ENCODE measurements around the gene GNB1.

Gene GNB1

GRCh38 chr1:1938613-1939295 lies 47.9 kb upstream of the GNB1 start:
- no peak overlapping the region for H3K4me2 ChIP-seq (ENCODE audit: low read length, poor library complexity, severe bottlenecking)
- H3K27ac ChIP-seq (ENCODE audit: low read length, poor library complexity, severe bottlenecking), result no peak overlapping the region
- no peak overlapping the region for H3K18ac ChIP-seq (ENCODE audit: low read depth in 1 of 2, low read length in 2 of 2)
- H3K23ac ChIP-seq (ENCODE audit: low read length in 2 of 2), result no peak overlapping the region
- no peak overlapping the region for H2BK120ac ChIP-seq (ENCODE audit: low read depth, low read length)
- H3K4me1 ChIP-seq (ENCODE audit: control insufficient read depth, insufficient read depth, low read depth, low read length), result peaks cover 4% of the 10 kb centered on the region
- WGBS, result 87% methylated on average over 24 of the region's 24 CpGs
- DNase-seq, result no peak
- no peak overlapping the region for H3K9ac ChIP-seq (ENCODE audit: low read length)
- H3K27me3 ChIP-seq (ENCODE audit: control insufficient read depth in 1 of 2, insufficient read depth in 1 of 2, low read length in 2 of 2), result peaks cover 7 to 71% of the 10 kb centered on the region in 2 experiments
- H2BK12ac ChIP-seq (ENCODE audit: low read length in 2 of 2), result no peak overlapping the region
- no peak overlapping the region for H2BK5ac ChIP-seq (ENCODE audit: low read depth, low read length, poor library complexity, severe bottlenecking)
- H3K9me3 ChIP-seq (ENCODE audit: control insufficient read depth, low read length), result no peaks in the 10 kb centered on the region
- no peak overlapping the region for H2AK5ac ChIP-seq (ENCODE audit: low read length, severe bottlenecking)
- H3K79me1 ChIP-seq (replicated peaks; ENCODE audit: low read length, poor library complexity, severe bottlenecking), result no peaks in the 10 kb centered on the region
- no peak overlapping the region for H3K4me3 ChIP-seq (ENCODE audit: insufficient read depth in 1 of 2, low read depth in 1 of 2, low read length in 2 of 2)
- no peak overlapping the region for H4K8ac ChIP-seq (ENCODE audit: low read length)
- H2AFZ ChIP-seq (ENCODE audit: low read depth, low read length), result no peak overlapping the region
- H3K14ac ChIP-seq (ENCODE audit: low read length in 2 of 2), result no peak overlapping the region
- no peaks in the 10 kb centered on the region for H3K36me3 ChIP-seq (ENCODE audit: control insufficient read depth in 1 of 2, insufficient read depth in 2 of 2, low read depth in 1 of 2, low read length in 2 of 2)
- H4K91ac ChIP-seq (ENCODE audit: low read length), result no peak overlapping the region
- H3K4ac ChIP-seq (ENCODE audit: low read depth in 1 of 2, low read length in 2 of 2), result no peak overlapping the region
- no peak overlapping the region for H2BK15ac ChIP-seq (ENCODE audit: low read depth, poor library complexity, severe bottlenecking)

- Histone ChIP-seq H3K23ac (ENCODE audit: low read length in 2 of 2) (no peak overlapping the region), H4K8ac (ENCODE audit: low read length) (no peak overlapping the region), H3K4me3 (ENCODE audit: insufficient read depth in 1 of 2, low read depth in 1 of 2, low read length in 2 of 2) (no peak overlapping the region), H3K9me3 (ENCODE audit: control insufficient read depth, low read length) (no peaks in the 10 kb centered on the region), H2BK15ac (ENCODE audit: low read depth, poor library complexity, severe bottlenecking) (no peak overlapping the region), H3K4me1 (ENCODE audit: control insufficient read depth, insufficient read depth, low read depth, low read length) (peaks cover 3% of the 10 kb centered on the region), H2BK12ac (ENCODE audit: low read length in 2 of 2) (no peak overlapping the region), H3K4ac (ENCODE audit: low read depth in 1 of 2, low read length in 2 of 2) (no peak overlapping the region), H2BK5ac (ENCODE audit: low read depth, low read length, poor library complexity, severe bottlenecking) (no peak overlapping the region), H2AK5ac (ENCODE audit: low read length, severe bottlenecking) (no peak overlapping the region), H3K27ac (ENCODE audit: low read length, poor library complexity, severe bottlenecking) (no peak overlapping the region), H3K4me2 (ENCODE audit: low read length, poor library complexity, severe bottlenecking) (no peak overlapping the region), H3K14ac (ENCODE audit: low read length in 2 of 2) (no peak overlapping the region), H2BK120ac (ENCODE audit: low read depth, low read length) (no peak overlapping the region), H2AFZ (ENCODE audit: low read depth, low read length) (no peak overlapping the region), H3K9ac (ENCODE audit: low read length) (no peak overlapping the region), H3K18ac (ENCODE audit: low read depth in 1 of 2, low read length in 2 of 2) (no peak overlapping the region), H3K27me3 (ENCODE audit: control insufficient read depth in 1 of 2, insufficient read depth in 1 of 2, low read length in 2 of 2) (peaks cover 7 to 66% of the 10 kb centered on the region in 2 experiments), H3K36me3 (ENCODE audit: control insufficient read depth in 1 of 2, insufficient read depth in 2 of 2, low read depth in 1 of 2, low read length in 2 of 2) (no peaks in the 10 kb centered on the region), H4K91ac (ENCODE audit: low read length) (no peak overlapping the region), H3K79me1 (replicated peaks; ENCODE audit: low read length, poor library complexity, severe bottlenecking) (no peaks in the 10 kb centered on the region)
- no peak for DNase-seq
- 84% methylated on average over 6 of the region's 6 CpGs for WGBS
Observed at GRCh38 chr1:1938276-1938573, 47.3 kb upstream of the GNB1 start.

GRCh38 chr1:1937549-1938275 lies 46.8 kb upstream of the GNB1 start:
- no peak overlapping the region for H3K27ac ChIP-seq (ENCODE audit: low read length, poor library complexity, severe bottlenecking)
- H3K23ac ChIP-seq (ENCODE audit: low read length in 2 of 2), result no peak overlapping the region
- H2BK120ac ChIP-seq (ENCODE audit: low read depth, low read length), result no peak overlapping the region
- no peak overlapping the region for H2AK5ac ChIP-seq (ENCODE audit: low read length, severe bottlenecking)
- no peaks in the 10 kb centered on the region for H3K9me3 ChIP-seq (ENCODE audit: control insufficient read depth, low read length)
- no peak overlapping the region for H3K9ac ChIP-seq (ENCODE audit: low read length)
- H3K4me1 ChIP-seq (ENCODE audit: control insufficient read depth, insufficient read depth, low read depth, low read length), result peaks cover 3% of the 10 kb centered on the region
- no peak overlapping the region for H2AFZ ChIP-seq (ENCODE audit: low read depth, low read length)
- no peak overlapping the region for H4K91ac ChIP-seq (ENCODE audit: low read length)
- H3K14ac ChIP-seq (ENCODE audit: low read length in 2 of 2), result no peak overlapping the region
- peaks cover 7 to 61% of the 10 kb centered on the region in 2 experiments for H3K27me3 ChIP-seq (ENCODE audit: control insufficient read depth in 1 of 2, insufficient read depth in 1 of 2, low read length in 2 of 2)
- no peak for DNase-seq
- H2BK12ac ChIP-seq (ENCODE audit: low read length in 2 of 2), result no peak overlapping the region
- H3K79me1 ChIP-seq (replicated peaks; ENCODE audit: low read length, poor library complexity, severe bottlenecking), result no peaks in the 10 kb centered on the region
- no peak overlapping the region for H3K18ac ChIP-seq (ENCODE audit: low read depth in 1 of 2, low read length in 2 of 2)
- no peak overlapping the region for H4K8ac ChIP-seq (ENCODE audit: low read length)
- WGBS, result 80% methylated on average over 16 of the region's 16 CpGs
- H3K4me3 ChIP-seq (ENCODE audit: insufficient read depth in 1 of 2, low read depth in 1 of 2, low read length in 2 of 2), result no peak overlapping the region
- no peak overlapping the region for H2BK15ac ChIP-seq (ENCODE audit: low read depth, poor library complexity, severe bottlenecking)
- H3K4me2 ChIP-seq (ENCODE audit: low read length, poor library complexity, severe bottlenecking), result no peak overlapping the region
- no peak overlapping the region for H3K4ac ChIP-seq (ENCODE audit: low read depth in 1 of 2, low read length in 2 of 2)
- no peaks in the 10 kb centered on the region for H3K36me3 ChIP-seq (ENCODE audit: control insufficient read depth in 1 of 2, insufficient read depth in 2 of 2, low read depth in 1 of 2, low read length in 2 of 2)
- no peak overlapping the region for H2BK5ac ChIP-seq (ENCODE audit: low read depth, low read length, poor library complexity, severe bottlenecking)

GRCh38 chr1:1937061-1937460 lies 46.2 kb upstream of the GNB1 start:
- Histone ChIP-seq H3K27ac (ENCODE audit: low read length, poor library complexity, severe bottlenecking) (no peak overlapping the region), H3K9me3 (ENCODE audit: control insufficient read depth, low read length) (no peaks in the 10 kb centered on the region), H2AK5ac (ENCODE audit: low read length, severe bottlenecking) (no peak overlapping the region), H2AFZ (ENCODE audit: low read depth, low read length) (no peak overlapping the region), H3K4me2 (ENCODE audit: low read length, poor library complexity, severe bottlenecking) (no peak overlapping the region), H4K8ac (ENCODE audit: low read length) (peak overlapping the region; percentile 7), H2BK120ac (ENCODE audit: low read depth, low read length) (no peak overlapping the region), H3K4me3 (ENCODE audit: insufficient read depth in 1 of 2, low read depth in 1 of 2, low read length in 2 of 2) (no peak overlapping the region), H3K14ac (ENCODE audit: low read length in 2 of 2) (no peak overlapping the region), H3K4ac (ENCODE audit: low read depth in 1 of 2, low read length in 2 of 2) (no peak overlapping the region), H3K9ac (ENCODE audit: low read length) (no peak overlapping the region), H3K27me3 (ENCODE audit: control insufficient read depth in 1 of 2, insufficient read depth in 1 of 2, low read length in 2 of 2) (peaks cover 7 to 54% of the 10 kb centered on the region in 2 experiments), H2BK15ac (ENCODE audit: low read depth, poor library complexity, severe bottlenecking) (no peak overlapping the region), H3K36me3 (ENCODE audit: control insufficient read depth in 1 of 2, insufficient read depth in 2 of 2, low read depth in 1 of 2, low read length in 2 of 2) (no peaks in the 10 kb centered on the region), H3K18ac (ENCODE audit: low read depth in 1 of 2, low read length in 2 of 2) (no peak overlapping the region), H4K91ac (ENCODE audit: low read length) (no peak overlapping the region), H2BK5ac (ENCODE audit: low read depth, low read length, poor library complexity, severe bottlenecking) (no peak overlapping the region), H3K79me1 (replicated peaks; ENCODE audit: low read length, poor library complexity, severe bottlenecking) (no peaks in the 10 kb centered on the region), H3K23ac (ENCODE audit: low read length in 2 of 2) (no peak overlapping the region), H2BK12ac (ENCODE audit: low read length in 2 of 2) (no peak overlapping the region), H3K4me1 (ENCODE audit: control insufficient read depth, insufficient read depth, low read depth, low read length) (peaks cover 3% of the 10 kb centered on the region)
- DNase-seq, result no peak
- 88% methylated on average over 15 of the region's 15 CpGs for WGBS
